ENCODE data around the gene CYTL1.
"Not testable (repeated sequence)": the region's sequence is repeated elsewhere in the genome, so short reads cannot be mapped to it uniquely, and the experiment has no call there.

Gene CYTL1, protein sequence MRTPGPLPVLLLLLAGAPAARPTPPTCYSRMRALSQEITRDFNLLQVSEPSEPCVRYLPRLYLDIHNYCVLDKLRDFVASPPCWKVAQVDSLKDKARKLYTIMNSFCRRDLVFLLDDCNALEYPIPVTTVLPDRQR

DNA sequence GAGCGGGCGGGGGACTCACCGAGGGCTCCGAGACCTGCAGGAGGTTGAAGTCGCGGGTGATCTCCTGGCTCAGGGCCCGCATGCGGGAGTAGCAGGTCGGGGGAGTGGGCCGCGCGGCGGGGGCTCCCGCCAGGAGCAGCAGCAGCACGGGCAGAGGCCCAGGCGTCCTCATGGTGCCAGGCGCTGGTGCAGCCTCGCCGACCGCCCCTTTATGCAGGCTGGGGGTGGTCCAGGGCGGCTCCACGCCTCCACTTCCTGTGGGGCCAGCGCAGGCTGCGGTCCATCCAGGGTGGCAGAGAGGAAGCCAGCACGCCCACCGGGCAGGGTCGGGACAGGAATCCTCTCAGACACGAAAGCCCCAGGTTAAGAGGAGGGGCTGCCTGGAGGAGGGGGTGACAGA, at the start of gene CYTL1:
TSS of gene CYTL1 (minus strand) at position 185 of the 400 bp plus-strand sequence. CDS start at position 172, 13 bp downstream.
- DNase-seq: peak; percentile 50

DNA sequence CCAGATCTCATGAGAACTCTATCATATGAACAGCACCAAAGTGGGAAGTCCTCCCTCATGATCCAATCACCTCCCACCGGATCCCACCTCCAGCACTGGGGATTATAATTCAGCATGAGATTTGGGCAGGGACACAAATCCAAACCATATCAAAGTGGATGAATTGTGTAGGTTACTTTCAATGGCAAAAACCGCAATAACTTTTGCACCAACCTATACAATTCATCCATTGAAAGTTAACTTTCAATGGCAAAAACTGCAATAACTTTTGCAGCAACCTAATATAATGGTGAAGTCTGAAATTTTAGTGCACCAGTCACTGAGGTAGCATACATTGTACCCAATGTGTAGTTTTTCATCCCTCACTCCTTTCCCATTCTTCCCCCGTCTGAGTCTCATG, 48.6 kb upstream of the CYTL1 start:
- no peak for DNase-seq

DNA sequence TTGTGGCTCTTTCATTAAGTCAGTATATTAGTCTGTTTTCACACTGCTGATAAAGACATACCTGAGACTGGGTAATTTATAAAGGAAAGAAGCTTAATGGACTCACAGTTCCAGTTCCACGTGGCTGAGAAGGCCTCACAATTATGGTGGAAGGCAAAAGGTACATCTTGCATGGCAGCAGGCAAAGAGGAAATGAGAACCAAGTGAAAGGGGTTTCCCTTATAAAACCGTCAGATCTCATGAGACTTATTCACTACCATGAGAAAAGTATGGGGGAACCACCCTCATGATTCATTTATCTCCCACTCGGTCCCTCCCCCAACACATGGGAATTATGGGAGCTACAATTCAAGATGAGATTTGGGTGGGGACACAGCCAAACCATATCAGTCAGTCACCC, 47.7 kb upstream of the CYTL1 start:
- not testable (repeated sequence) for DNase-seq

DNA sequence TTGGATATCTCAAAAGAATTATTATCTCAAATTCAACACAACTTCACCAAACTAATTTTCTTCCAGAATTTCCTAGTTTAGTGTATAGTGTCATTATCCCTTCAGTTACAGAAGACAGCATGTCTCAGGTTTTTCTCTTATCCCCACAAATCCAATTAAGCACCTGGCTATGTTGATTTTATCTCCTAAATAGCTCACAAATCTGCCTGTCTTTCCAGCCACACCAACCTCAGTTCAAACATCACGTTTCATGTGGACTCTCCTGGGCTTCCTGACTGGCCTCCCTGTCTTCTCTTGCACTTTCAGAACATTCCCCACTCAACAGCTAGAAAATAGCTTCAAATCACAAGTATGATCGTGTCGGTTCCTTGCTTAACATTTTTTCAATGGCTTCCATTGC, 46.8 kb upstream of the CYTL1 start:
- DNase-seq: no peak

DNA sequence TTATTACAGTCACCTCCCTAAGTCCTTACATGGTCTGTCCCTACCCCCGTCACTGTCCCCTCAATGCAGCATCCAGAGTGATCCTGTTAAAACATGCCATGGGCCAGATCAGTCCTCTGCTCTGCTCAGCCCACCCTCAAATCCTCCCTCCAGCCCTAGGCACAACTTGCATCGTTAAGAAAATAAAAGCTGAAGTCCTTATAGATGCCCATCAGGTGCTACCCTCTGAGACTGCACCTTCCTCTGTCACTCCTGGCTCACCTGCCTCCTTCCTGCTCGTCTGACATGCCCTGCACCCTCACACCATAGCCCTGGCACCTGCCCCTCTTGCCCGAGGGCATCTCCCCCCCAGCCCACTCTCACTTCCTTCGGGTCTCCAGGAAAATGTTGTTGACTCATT, 36.2 kb upstream of the CYTL1 start:
- DNase-seq: no peak

DNA sequence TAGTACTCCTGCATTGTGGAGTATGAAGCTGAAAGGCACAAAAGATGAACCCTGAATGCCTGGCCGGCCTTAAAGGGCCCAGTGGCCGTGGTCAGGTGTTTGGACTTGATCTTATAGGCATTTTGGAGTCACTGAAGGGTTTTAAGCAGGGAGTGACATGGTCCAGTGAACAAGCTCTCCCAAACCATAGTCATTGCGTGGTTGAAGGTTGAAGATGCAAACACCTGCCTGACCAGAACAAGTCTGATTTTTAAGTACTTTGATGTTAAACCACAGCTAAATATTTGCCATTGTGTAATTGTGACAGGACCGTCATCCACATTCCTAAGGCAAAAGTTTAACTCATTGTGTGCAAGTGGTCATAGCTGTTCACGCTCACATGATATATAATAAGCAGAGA, 35.3 kb upstream of the CYTL1 start:
- no peak for DNase-seq

DNA sequence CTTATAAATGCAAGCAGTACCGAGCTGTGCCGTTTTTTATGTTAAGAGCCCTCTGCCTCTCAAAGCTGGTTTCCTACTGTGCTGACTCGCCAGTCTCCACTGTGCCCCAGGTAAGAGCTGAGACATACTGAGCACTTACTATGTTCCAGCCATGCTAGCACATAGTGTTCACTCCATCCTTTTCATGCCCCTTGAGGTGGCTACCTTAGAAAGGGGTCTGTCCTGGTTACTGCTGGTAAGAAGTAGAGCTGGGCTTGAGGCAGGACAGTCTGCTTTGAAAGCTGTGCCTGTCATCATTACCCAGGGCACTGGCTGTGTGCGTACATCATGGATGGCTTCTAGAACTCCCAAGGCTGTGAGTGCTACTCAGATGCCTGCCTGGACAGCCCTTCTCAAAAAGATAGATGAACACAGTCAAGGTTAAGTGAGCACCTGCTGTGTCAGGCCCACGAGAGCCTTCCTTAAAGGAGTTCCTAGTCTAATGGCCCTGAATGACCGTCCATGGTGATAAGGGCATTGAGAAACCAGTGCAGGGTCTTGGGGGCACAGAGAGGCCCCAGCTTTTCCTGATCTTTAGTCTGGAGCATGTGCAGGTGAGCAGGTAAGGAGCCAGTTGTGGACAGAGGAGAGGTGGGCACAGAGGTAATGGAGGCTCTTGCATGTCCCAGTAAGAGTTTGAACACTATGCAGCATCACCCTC, 33.6 kb upstream of the CYTL1 start:
- DNase-seq: no peak

DNA sequence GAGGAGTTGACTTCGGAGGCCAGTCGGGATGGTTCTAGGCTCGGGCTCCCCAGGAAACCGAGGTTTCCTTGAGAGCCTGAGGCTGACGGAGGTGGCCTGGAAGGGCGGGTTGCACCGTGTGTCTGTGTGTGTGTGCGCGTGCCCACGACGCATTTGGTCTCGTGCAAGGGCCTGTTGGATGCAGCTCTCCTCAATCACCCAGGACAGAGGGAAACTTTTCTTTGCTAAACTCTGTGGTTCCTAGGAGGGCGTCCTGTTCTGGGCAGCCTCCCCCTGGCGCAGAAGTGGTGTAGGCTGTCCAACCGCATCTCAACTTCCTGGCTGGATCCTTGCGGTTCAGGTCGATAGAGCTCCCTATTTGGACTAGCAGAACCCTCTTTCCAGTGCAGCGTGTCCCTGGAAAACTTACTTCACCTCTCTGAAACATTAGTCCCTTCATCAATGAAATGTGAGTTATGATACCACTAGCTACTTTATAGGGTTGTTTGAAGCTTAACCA, 33.0 kb upstream of the CYTL1 start:
- no peak for DNase-seq

DNA sequence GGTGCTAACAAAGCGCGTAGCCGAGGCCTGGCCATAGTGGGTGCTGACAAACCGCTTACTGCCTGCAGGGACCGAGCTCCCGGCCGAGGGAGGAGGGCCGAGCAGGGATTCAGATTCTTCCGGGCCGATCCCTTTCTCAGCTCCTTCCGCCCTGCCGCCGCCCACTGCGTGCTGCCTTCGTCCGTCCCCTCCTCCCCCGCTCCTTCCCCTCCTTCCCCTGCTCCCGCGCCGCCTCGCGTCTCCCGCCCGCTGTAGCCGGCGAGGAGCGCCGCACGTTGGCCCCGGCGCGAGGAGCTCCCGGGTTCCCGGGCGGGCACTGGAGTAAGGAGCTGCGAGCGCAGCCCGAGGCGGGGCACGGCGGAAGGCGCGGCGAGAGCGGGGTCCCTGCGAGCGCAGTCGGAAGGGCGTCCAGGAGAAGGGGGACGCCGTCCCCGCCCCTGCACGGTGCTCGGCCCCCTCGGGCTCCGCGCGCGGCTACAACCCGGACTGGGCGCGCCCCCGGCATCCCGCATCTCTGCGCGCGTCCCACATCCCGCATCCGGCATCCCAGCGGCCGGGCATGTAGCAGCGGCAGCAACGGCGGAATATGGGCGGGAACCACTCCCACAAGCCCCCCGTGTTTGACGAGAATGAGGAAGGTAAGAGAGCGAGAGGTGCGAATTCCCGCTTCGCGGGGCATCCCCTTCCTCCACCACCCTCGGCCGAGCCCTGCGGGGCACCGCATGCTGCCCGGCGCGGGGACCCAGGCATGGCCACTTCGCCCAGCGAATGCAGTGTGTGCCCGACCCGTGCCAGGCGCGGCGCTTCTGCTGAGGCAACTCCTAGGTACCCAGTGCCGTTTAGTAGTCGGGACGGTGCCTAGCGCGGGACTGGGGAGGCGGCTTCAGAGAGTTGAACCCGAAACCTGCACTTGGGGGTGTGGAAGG, 32.3 kb upstream of the CYTL1 start, which contains the start of gene STK32B:
TSS of gene STK32B (plus strand) at position 203 of the 926 bp plus-strand sequence.
- peak; percentile 86 for DNase-seq

DNA sequence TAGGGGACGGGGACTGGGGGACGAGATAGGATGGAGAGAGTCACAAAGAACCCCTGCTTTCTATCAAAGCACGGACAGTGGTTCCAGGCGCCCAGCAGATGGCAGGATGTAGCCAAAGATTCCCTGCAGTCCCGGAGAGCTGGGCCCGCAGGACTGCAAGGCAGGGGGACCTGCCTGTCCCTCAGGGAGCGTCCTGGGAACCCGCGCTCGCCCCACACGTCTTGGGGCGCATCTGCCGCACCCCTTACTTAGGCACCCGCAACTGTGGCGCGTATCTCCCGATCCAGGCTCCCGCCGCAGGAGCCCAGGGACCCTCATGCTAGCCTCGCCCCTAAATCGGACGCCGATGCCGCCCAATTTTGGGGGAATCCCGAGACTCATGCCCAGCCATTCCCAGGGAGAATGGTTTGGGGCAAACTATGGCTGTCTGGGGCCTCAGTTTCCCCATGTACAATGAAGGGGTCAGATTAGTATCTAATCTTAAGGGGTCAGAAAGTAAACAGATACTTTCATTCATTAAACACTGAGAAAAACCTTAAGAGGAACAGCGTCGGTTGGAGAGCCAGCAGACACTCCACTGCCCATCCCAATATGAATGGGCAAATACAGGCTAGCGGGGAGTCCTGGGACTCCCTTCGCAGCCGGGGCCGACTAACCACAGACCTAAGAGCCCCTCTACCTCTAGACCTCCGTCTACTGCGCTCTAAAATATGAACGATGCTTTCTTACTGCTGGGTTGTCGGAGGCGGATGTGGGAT, 31.4 kb upstream of the CYTL1 start:
- DNase-seq: peak; percentile 90

DNA sequence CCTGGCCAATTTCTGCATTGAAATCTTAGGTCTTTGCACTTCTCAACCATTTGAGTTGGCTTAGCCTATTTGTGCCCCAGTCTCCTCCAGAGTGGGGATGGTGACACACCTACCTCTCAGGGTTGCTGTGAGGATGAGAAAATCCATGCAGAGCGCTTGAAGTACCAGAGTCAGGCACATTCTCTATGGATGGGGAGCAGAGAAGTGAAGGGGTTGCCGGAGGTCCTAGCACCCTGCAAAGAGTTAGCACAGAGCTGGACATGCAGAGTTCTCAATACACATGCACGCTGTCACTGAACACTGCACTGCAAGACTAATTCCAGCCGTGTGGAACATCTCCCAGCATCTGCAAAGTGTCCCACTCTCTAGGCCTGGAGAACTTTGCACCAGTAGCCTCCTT, 29.5 kb upstream of the CYTL1 start:
- no peak for DNase-seq

DNA sequence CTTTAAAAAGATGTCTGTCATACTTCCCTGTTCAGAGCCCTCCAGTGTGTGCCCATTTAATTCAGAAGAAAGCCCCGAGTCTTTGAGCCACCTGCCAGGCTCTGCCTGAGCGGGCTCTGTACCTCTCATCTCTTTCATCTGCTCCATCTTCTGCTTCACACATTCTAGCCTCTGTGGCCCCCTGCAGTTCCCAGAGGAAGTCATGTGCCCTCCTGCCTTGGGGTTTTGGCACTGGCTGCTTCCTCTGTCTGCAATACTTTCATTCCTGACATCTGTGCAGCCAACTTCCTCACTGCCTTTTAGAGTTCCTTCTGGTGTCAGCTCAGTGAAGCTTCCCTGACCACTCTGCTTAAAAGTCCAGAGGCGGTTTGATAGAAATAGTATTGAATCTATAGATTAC, 25.8 kb upstream of the CYTL1 start:
- DNase-seq: no peak

DNA sequence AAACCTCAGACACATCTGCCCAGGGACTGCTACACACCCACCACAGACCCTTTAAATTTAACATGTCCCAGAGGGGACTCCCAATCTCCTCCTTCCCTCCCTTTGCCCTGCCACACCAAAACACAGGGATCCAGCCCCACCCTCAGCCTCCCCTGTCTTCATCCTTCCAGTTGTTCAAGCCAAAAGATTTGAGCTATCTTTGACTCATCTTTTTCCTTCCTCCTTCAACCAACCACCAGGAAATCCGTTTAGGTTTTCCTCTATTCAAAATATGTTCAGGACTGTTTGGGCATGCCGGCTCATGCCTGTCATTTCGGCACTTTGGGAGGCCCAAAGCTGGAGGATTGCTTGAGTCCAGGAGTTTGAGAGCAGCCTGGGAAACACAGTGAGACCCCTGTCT, 25.1 kb upstream of the CYTL1 start:
- no peak for DNase-seq

DNA sequence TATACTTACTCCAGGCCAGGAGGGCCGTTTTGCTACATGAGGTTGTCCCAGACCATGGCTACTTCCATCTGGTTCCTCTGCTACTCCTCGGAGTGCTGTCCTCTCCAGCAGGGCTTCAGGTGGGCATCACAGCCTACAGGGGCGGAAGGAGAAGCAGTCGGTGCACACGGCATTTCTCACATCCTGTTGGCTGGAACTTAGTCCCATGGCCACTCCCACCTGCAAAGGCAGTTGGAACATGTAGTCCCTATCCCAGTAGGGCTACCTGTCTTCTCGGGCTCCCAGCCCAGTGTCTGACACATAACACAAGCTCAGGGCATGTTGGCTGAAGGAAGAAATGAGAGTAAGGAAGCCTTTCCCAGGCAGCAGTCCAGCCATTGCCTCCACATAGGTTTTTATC, 24.3 kb upstream of the CYTL1 start:
- DNase-seq: no peak

DNA sequence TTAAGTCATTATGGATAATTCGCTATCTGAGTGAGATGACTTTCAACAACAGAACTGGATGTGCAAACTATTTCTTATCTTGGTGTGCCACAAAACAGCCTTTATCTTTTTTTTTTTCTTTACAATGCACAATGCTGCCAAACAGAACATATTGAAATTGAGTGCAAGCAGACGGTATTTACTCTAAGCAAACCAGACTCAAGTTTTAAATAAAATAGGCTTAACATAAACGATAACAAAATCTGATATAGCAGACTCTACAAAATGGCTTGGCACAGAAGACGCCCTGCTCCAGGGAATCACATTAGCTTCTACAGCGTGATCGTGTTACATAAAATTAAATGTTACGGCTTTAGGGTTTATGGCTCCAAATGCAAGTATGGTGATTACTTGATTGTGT, 22.4 kb upstream of the CYTL1 start:
- DNase-seq: peak; percentile 56

DNA sequence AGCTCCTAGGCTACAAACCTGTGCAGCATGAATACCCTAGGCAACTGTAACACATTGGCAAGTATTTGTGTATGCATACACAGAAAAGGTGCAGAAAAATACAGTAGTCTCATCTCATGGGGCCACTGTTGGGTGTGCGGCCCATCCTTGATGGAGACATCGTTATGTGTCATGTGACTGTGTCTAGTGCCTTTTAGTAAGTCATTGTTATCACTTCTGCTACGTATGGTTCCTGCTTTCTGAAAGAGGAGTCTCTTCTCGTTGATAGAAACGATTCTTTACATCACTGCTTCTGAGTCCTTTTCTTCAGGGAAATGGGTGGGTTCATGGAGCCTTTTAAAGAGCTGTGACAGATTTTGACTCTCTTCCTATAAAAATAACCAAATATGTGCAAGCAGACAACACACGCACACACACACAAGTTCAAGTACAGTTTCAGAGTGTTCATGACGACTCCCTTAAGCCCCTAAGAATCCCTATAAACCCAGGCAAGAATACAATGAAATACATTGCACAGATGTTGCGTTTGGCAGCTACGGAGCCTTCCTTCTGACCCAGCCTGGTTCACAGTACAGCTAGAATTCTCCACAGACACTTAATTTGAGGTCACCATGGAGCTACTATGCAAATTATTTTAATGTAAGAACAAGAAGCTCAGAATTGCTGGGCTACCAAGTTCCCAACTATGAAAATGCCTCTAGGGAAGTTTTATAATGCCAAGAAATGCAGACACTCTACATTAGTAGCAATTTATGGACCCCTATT, 21.8 kb upstream of the CYTL1 start:
- DNase-seq: no peak

DNA sequence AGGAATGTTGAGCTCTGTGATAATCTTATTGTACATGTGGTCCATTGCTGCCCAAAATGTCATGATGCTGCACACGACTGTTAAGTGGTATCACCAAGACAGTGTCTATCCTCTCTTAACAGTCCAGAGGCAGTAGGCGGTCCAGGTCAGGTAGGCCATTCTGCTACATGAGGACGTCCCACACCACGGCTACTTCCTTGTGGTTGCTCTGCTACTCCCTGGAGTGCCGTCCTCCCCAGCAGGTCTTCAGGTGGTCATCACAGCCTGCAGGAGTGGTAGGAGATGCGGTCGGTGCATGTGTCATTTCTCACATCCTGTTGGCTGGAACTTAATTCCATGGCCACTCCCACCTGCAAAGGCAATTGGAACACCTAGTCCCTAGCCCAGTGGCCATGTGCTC, 20.5 kb upstream of the CYTL1 start:
- no peak for DNase-seq

DNA sequence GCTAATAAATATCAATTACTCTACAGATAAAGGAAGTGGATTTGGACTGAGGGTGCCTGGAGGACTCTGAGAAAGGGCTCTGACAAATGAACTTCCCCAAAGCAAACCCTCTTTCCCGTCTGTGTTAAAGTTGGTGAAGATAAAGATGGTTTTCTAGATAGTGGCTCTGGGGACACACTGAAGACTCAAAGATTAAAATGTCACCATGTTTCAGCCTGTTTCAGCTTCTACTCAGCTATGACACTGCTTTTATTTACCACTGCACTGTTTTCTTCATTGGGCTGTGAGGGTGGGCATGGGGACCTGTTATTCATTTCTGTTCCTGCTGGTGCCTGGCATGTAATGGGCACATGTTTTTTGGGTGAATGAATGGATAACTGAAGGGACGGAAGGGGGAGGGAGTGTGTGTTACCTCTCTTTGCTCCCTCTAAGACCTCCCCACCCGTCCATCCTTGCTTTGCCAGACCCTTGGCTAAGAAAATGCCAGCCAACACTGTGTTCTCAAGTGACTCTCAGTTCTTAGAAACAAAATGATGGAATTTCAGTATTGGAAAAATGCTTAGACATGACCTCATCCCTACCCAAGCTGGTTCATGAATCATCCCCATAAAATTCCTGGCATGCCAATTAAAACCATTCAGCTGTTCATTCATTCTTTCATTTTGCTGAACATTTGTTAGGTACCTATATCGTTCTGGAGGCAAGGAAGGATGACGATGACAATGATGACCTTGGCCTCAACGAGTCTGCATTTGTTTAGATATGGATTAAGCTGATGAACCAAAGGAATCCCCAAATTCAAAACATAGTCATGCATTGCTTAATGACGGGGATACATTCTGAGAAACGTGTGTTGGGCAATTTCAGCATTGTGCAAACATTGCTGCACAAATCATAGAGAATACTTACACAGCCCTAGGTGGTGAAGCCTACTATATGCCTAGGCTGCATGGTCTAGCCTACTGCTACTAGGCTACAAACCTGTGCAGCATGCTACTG, 18.6 kb upstream of the CYTL1 start:
- peak; percentile 62 for DNase-seq

DNA sequence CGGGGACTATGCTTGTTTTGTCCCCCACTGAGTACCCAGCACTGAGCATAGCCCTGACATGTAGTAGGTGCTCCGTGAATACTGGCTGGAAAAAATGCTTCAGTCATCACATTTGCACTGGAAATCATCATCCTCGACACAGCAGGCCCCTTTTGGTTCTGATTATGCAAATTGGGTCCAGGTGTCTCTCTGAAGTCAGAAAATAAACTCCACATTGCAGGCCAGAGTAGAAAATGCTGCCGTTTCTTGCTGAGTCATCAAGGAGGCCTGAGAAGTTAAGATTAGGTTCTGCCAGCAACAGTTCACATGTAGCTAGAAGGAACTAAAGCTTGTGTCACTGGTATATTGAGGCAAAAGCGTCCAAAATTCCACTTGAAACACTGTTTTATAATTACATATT, 17.0 kb upstream of the CYTL1 start:
- peak; percentile 49 for DNase-seq

DNA sequence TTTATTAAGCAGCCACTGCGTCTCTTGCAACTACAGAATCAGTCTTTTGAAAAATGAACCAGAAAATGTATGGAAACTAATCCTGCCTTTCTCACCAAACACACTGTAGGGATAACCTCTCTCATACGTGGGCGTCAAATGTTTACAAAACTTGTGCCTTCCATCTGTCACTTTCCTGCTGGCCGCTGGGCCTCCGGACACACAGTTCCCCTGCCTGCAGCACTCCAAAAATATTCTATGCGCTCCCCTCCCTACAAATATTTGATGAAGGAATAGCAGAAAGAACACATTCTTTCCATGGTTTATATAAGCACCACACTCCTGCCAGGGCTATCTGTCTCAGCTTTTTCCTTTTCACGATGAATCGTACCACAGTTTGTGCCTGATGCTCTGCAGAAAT, 14.9 kb upstream of the CYTL1 start:
- DNase-seq: peak; percentile 13

All from eye (tissue), 1 donor.